ENCODE results near the gene SLC2A13.
"Not testable (repeated sequence)": the region's sequence is repeated elsewhere in the genome, so short reads cannot be mapped to it uniquely, and the experiment has no call there.

The SLC2A13 gene

GRCh38 chr12:39923364-39923763 lies 182.5 kb downstream of the SLC2A13 start:
- H3K27ac ChIP-seq (ENCODE audit: low read depth, low read length) = no peak overlapping the region
- no peaks in the 10 kb centered on the region for H3K9me3 ChIP-seq (ENCODE audit: insufficient read depth, low read depth, low read length)
- no peaks in the 10 kb centered on the region for H3K36me3 ChIP-seq (ENCODE audit: insufficient read depth, low read length)
- H3K4me1 ChIP-seq (ENCODE audit: insufficient read depth, low read length) = peaks cover 12% of the 10 kb centered on the region
- no peak overlapping the region for H3K4me3 ChIP-seq (ENCODE audit: low read length)
- 33% methylated on average over 3 of the region's 5 CpGs for WGBS
- no peaks in the 10 kb centered on the region for H3K27me3 ChIP-seq (ENCODE audit: insufficient read depth, low read length)
- no peak overlapping the region for H3K9ac ChIP-seq (ENCODE audit: low read depth, low read length)

- not testable (repeated sequence) for H3K27ac ChIP-seq (ENCODE audit: low read depth, low read length); H3K9ac ChIP-seq (ENCODE audit: low read depth, low read length); H3K36me3 ChIP-seq (ENCODE audit: insufficient read depth, low read length); H3K9me3 ChIP-seq (ENCODE audit: insufficient read depth, low read depth, low read length); H3K27me3 ChIP-seq (ENCODE audit: insufficient read depth, low read length); H3K4me3 ChIP-seq (ENCODE audit: low read length)
- peaks cover 12% of the 10 kb centered on the region for H3K4me1 ChIP-seq (ENCODE audit: insufficient read depth, low read length)
Measured at GRCh38 chr12:39922598-39922997, 183.3 kb downstream of the SLC2A13 start.

GRCh38 chr12:39920647-39921046 lies 185.2 kb downstream of the SLC2A13 start:
- no peak overlapping the region for H3K4me3 ChIP-seq (ENCODE audit: low read length)
- H3K9me3 ChIP-seq (ENCODE audit: insufficient read depth, low read depth, low read length) = no peaks in the 10 kb centered on the region
- no peak overlapping the region for H3K27ac ChIP-seq (ENCODE audit: low read depth, low read length)
- H3K4me1 ChIP-seq (ENCODE audit: insufficient read depth, low read length) = peaks cover 12% of the 10 kb centered on the region
- H3K36me3 ChIP-seq (ENCODE audit: insufficient read depth, low read length) = no peaks in the 10 kb centered on the region
- H3K27me3 ChIP-seq (ENCODE audit: insufficient read depth, low read length) = no peaks in the 10 kb centered on the region
- WGBS = 94% methylated on average over 4 of the region's 4 CpGs
- no peak overlapping the region for H3K9ac ChIP-seq (ENCODE audit: low read depth, low read length)

GRCh38 chr12:39920222-39920621 lies 185.7 kb downstream of the SLC2A13 start:
- H3K9ac ChIP-seq (ENCODE audit: low read depth, low read length) = no peak overlapping the region
- H3K9me3 ChIP-seq (ENCODE audit: insufficient read depth, low read depth, low read length) = no peaks in the 10 kb centered on the region
- no peaks in the 10 kb centered on the region for H3K27me3 ChIP-seq (ENCODE audit: insufficient read depth, low read length)
- no peak overlapping the region for H3K27ac ChIP-seq (ENCODE audit: low read depth, low read length)
- no peak overlapping the region for H3K4me3 ChIP-seq (ENCODE audit: low read length)
- no peaks in the 10 kb centered on the region for H3K36me3 ChIP-seq (ENCODE audit: insufficient read depth, low read length)
- H3K4me1 ChIP-seq (ENCODE audit: insufficient read depth, low read length) = peaks cover 12% of the 10 kb centered on the region
- 100% methylated on average over 3 of the region's 4 CpGs for WGBS

- Histone ChIP-seq H3K27me3 (ENCODE audit: insufficient read depth, low read length) (no peaks in the 10 kb centered on the region), H3K27ac (ENCODE audit: low read depth, low read length) (no peak overlapping the region), H3K4me1 (ENCODE audit: insufficient read depth, low read length) (peaks cover 12% of the 10 kb centered on the region), H3K36me3 (ENCODE audit: insufficient read depth, low read length) (no peaks in the 10 kb centered on the region), H3K9me3 (ENCODE audit: insufficient read depth, low read depth, low read length) (no peaks in the 10 kb centered on the region), H3K9ac (ENCODE audit: low read depth, low read length) (no peak overlapping the region), H3K4me3 (ENCODE audit: low read length) (no peak overlapping the region)
- WGBS = no CpG with 5 or more reads among the region's 1 CpG
Measured at GRCh38 chr12:39919790-39920189, 186.1 kb downstream of the SLC2A13 start.

DNA sequence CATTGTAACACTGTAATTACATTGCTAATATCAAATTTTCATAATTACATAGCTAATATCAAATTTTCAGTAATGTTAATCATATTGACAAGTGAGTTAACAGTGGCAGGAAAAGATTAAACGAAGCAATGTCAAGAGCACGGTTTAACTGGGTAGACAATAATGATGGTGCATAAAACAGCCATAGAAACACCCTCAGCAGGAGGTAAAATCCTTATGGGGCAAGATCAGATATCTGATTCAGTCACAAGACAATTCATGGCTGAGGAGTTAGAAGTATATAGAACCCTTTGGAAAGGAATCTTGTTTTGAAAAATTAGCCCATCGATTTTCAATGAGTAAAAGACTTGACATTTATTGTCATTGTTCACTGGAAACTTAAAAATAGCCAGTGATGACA lies 190.6 kb downstream of the SLC2A13 start:
- no peak overlapping the region for H3K4me3 ChIP-seq (ENCODE audit: low read length)
- WGBS = 86% methylated on average over 3 of the region's 3 CpGs

GRCh38 chr12:39912211-39912980 lies 193.5 kb downstream of the SLC2A13 start:
- no peak overlapping the region for H3K9ac ChIP-seq (ENCODE audit: low read depth, low read length)
- H3K4me1 ChIP-seq (ENCODE audit: insufficient read depth, low read length) = no peaks in the 10 kb centered on the region
- H3K27ac ChIP-seq (ENCODE audit: low read depth, low read length) = no peak overlapping the region
- H3K9me3 ChIP-seq (ENCODE audit: insufficient read depth, low read depth, low read length) = no peaks in the 10 kb centered on the region
- no peak overlapping the region for H3K4me3 ChIP-seq (ENCODE audit: low read length)
- H3K27me3 ChIP-seq (ENCODE audit: insufficient read depth, low read length) = no peaks in the 10 kb centered on the region
- 84% methylated on average over 7 of the region's 7 CpGs for WGBS
- H3K36me3 ChIP-seq (ENCODE audit: insufficient read depth, low read length) = no peaks in the 10 kb centered on the region

More for the DNA sequence above, 190.6 kb downstream of the SLC2A13 start:
- Histone ChIP-seq H3K36me3 (ENCODE audit: insufficient read depth, low read length) (no peaks in the 10 kb centered on the region), H3K27me3 (ENCODE audit: insufficient read depth, low read length) (no peaks in the 10 kb centered on the region), H3K9ac (ENCODE audit: low read depth, low read length) (no peak overlapping the region), H3K4me1 (ENCODE audit: insufficient read depth, low read length) (no peaks in the 10 kb centered on the region), H3K27ac (ENCODE audit: low read depth, low read length) (no peak overlapping the region), H3K9me3 (ENCODE audit: insufficient read depth, low read depth, low read length) (no peaks in the 10 kb centered on the region)

DNA sequence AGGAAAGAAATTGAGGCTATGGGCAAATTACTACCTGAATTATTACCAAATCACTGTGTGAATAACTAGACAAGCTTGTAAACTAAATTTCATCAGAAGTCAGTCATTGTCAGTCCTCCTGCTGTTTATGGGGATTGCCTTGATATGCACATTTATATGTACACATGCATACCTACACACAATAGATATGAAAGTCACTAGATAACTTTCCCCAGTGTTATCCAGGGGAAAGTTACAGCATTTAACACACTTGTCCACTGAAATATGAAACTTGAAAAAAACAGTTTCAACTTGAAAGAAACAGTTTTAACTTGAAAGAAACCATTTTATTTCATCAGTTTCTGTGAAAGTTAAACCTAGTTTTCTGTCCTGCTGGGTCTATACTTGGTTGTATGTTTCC lies 199.6 kb downstream of the SLC2A13 start:
- no peaks in the 10 kb centered on the region for H3K36me3 ChIP-seq (ENCODE audit: insufficient read depth, low read length)
- no peak overlapping the region for H3K4me3 ChIP-seq (ENCODE audit: low read length)
- H3K27me3 ChIP-seq (ENCODE audit: insufficient read depth, low read length) = no peaks in the 10 kb centered on the region
- H3K9me3 ChIP-seq (ENCODE audit: insufficient read depth, low read depth, low read length) = no peaks in the 10 kb centered on the region
- no peaks in the 10 kb centered on the region for H3K4me1 ChIP-seq (ENCODE audit: insufficient read depth, low read length)
- H3K9ac ChIP-seq (ENCODE audit: low read depth, low read length) = no peak overlapping the region
- H3K27ac ChIP-seq (ENCODE audit: low read depth, low read length) = no peak overlapping the region

DNA sequence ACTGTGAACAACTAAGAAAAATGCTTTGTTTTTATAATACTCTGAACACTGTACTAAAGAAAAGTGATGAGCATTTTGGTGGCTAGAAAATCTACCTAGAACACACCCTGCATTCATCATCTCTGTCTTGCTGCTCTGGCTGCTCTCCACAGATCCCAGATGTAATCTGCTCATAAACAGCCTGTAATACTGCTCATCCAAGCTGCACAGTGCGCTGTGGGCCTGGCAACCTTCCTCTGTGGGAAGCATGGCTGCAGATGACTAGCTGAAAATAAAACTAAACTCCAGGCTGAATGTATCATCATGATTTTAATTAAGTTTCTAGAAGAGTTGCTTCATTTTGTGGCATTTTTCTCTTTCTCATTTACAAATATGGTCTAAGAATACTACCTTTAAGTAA lies 200.7 kb downstream of the SLC2A13 start:
- H3K27me3 ChIP-seq (ENCODE audit: insufficient read depth, low read length) = no peaks in the 10 kb centered on the region
- no peak overlapping the region for H3K4me3 ChIP-seq (ENCODE audit: low read length)
- H3K27ac ChIP-seq (ENCODE audit: low read depth, low read length) = no peak overlapping the region
- no peaks in the 10 kb centered on the region for H3K9me3 ChIP-seq (ENCODE audit: insufficient read depth, low read depth, low read length)
- no peaks in the 10 kb centered on the region for H3K4me1 ChIP-seq (ENCODE audit: insufficient read depth, low read length)
- 88% methylated on average over 1 of the region's 1 CpG for WGBS
- no peaks in the 10 kb centered on the region for H3K36me3 ChIP-seq (ENCODE audit: insufficient read depth, low read length)
- no peak overlapping the region for H3K9ac ChIP-seq (ENCODE audit: low read depth, low read length)

- 98% methylated on average over 2 of the region's 2 CpGs for WGBS
- Histone ChIP-seq H3K27me3 (ENCODE audit: insufficient read depth, low read length) (no peaks in the 10 kb centered on the region), H3K27ac (ENCODE audit: low read depth, low read length) (no peak overlapping the region), H3K9me3 (ENCODE audit: insufficient read depth, low read depth, low read length) (no peaks in the 10 kb centered on the region), H3K36me3 (ENCODE audit: insufficient read depth, low read length) (no peaks in the 10 kb centered on the region), H3K4me1 (ENCODE audit: insufficient read depth, low read length) (no peaks in the 10 kb centered on the region), H3K4me3 (ENCODE audit: low read length) (no peak overlapping the region), H3K9ac (ENCODE audit: low read depth, low read length) (no peak overlapping the region)
Measured at GRCh38 chr12:39902821-39903220, 203.1 kb downstream of the SLC2A13 start.

GRCh38 chr12:39897315-39897714 lies 208.6 kb downstream of the SLC2A13 start:
- H3K4me1 ChIP-seq (ENCODE audit: insufficient read depth, low read length) = no peaks in the 10 kb centered on the region
- WGBS = 100% methylated on average over 1 of the region's 1 CpG
- H3K4me3 ChIP-seq (ENCODE audit: low read length) = no peak overlapping the region
- no peak overlapping the region for H3K9ac ChIP-seq (ENCODE audit: low read depth, low read length)
- no peak overlapping the region for H3K27ac ChIP-seq (ENCODE audit: low read depth, low read length)
- H3K27me3 ChIP-seq (ENCODE audit: insufficient read depth, low read length) = no peaks in the 10 kb centered on the region
- peaks cover 7% of the 10 kb centered on the region for H3K9me3 ChIP-seq (ENCODE audit: insufficient read depth, low read depth, low read length)
- no peaks in the 10 kb centered on the region for H3K36me3 ChIP-seq (ENCODE audit: insufficient read depth, low read length)

DNA sequence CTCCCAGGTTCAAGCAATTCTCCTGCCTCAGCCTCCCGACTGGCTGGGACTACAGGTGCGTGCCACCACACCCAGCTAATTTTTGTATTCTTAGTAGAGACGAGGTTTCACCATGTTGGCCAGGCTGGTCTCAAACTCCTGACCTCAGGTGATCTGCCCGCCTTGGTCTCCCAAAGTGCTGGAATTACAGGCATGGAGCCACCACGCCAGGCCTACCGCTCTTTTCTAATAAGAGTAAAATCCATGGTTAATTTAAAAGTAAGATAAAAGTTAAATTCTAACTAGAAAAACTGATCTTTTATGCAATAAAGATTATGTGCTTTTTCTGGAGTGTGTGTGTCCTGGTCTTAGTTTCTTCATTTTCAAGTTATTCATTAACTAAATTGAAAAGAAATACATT lies 212.5 kb downstream of the SLC2A13 start:
- H3K4me3 ChIP-seq (ENCODE audit: low read length); H3K36me3 ChIP-seq (ENCODE audit: insufficient read depth, low read length); H3K27me3 ChIP-seq (ENCODE audit: insufficient read depth, low read length); H3K9me3 ChIP-seq (ENCODE audit: insufficient read depth, low read depth, low read length); H3K4me1 ChIP-seq (ENCODE audit: insufficient read depth, low read length); H3K27ac ChIP-seq (ENCODE audit: low read depth, low read length); H3K9ac ChIP-seq (ENCODE audit: low read depth, low read length): not testable (repeated sequence)
- WGBS = 96% methylated on average over 5 of the region's 6 CpGs
